GM19372 (cell line): ENCODE measurements around the gene SLC15A4.
"Not testable (repeated sequence)": the region's sequence is repeated elsewhere in the genome, so short reads cannot be mapped to it uniquely, and the experiment has no call there.

Source experiments
- ATAC-seq: cut with Tn5 transposase; IDR thresholded peaks from one replicate; pipeline ENCODE4 v1.9.1; 2021; ENCODE audit warnings: mild to moderate bottlenecking, low read depth, moderate library complexity; ENCODE audit not compliant: unreplicated experiment

The SLC15A4 gene

DNA sequence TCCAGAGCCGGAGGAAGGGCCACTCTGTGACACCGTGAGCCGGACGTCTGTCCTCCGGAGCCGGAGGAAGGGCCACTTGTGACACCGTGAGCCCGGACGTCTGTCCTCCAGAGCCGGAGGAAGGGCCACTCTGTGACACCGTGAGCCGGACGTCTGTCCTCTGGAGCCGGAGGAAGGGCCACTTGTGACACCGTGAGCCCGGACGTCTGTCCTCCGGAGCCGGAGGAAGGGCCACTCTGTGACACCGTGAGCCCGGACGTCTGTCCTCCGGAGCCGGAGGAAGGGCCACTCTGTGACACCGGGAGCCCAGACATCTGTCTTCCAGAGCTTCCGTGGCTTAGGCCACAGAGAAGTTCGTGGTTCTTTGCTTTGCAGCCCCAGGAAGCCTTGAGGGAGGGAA lies 22.9 kb upstream of the SLC15A4 start:
- ATAC-seq = not testable (repeated sequence)

DNA sequence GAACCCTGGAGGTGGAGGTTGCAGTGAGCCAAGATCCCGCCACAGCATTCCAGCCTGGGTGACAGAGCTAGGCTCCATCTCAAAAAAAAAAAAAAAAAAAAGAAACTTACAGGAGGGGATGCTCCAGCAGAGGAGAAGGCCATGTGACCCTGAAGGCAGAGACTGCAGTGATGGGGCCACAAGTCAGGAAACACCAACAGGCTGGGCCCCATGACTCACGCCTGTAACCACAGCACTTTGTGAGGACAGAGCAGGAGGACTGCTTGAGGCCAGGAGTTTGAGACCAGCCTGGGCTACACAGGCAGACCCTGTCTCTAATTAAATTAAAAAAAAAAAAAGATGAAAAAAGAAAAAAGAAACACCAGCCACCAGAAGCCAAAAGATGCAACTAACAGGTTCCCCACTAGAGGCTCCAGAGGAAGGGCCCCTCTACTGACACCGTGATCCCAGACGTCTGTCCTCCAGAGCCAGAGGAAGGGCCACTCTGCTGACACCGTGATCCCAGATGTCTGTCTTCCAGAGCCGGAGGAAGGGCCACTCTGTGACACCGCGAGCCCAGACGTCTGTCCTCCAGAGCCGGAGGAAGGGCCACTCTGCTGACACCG lies 20.4 kb upstream of the SLC15A4 start:
- ATAC-seq = no peak

DNA sequence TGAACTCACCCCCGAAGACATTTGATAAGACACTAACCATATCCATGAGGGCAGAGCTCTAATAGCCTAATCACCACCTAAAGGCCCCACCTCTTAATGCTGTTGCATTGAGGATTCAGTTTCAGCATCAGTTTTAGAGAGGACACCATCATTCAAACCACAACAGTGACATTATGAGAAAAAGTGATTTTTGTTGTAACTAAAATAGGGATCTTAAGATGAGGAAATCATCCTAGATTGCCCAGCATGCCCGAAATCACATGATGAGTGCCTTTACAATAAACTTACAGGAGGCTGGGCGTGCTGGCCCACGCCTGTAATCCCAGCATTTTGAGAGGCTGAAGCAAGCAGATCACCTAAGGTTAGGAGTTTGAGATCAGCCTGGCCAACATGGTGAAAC lies 19.8 kb upstream of the SLC15A4 start:
- no peak for ATAC-seq

DNA sequence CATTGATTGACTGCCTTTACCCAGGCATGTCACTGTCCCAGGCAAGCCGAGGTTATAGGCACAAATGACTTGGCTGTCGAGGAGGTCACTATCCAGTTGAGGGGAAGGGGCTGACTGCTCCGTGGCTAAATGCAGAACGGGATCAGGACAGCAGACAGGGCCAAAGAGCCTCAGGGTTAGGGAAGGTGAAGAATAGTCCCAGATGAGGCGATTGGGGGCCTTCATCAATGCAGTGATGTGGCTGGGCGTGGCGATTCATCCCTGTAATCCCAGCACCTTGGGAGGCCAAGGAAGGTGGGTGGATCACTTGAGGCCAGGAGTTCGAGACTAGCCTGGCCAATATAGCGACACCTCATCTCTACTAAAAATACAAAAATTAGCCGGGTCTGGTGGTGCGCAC lies 18.8 kb upstream of the SLC15A4 start:
- ATAC-seq = no peak

DNA sequence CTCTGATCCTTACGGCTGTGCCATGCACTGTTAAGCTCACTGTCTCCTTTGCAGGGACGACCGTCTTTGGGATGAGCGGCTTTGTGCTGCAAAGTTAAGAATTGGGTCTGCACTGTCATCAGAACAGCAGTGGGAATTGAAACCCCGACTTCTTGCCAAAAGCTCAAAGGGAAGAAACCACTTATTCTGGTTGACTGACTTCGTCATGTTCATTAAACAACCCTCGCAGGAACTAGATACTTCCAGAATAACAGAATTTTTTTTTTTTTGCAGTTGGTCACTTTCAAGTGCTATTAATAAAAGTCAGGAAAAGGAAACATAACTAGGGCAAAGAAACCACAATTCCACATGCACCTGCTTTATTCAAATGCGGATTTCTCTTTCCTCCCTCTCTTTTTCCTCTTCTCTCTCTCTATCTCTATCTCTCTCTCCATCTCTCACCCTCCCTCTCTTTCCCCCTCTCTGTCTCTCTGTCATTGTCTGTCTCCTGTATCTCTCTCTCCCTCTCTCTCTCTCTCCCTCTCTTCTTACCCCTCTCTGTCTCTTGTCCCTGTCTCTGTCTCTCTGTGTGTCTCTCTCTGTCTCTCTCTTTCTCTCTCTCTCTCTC lies 17.2 kb upstream of the SLC15A4 start:
- ATAC-seq = peak; percentile 79

DNA sequence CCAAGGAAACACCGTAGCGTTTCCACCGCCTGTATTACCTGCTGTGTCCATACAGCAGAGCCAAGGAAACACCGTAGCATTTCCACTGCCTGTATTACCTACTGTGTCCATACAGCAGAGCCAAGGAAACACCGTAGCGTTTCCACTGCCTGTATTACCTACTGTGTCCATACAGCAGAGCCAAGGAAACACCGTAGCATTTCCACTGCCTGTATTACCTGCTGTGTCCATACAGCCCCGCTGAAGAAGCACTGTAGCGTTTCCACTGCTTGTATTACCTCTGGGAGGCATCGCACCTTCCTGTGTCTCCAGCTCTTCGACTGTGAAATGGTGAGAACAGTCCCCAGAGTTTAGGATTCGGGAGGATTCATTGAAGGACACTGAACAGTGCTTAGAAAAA lies 16.1 kb upstream of the SLC15A4 start:
- ATAC-seq = not testable (repeated sequence)

DNA sequence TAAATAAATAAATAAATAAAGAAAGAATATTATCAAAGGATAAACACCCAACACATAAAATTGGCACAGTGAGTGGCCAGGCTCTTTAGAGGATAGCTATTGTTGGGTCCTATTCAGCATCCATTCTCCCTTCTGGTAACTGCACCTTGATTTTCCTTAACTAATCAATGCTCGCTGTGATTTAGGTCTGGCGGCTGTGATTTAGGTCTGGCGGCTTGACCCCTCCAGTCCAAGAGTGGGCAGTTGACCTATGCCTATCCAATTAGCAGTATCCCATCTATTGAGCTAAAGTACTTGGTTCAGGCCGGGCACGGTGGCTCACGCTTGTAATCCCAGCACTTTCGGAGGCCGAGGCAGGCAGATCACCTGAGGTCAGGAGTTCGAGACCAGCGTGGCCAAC lies 9.7 kb upstream of the SLC15A4 start:
- ATAC-seq = no peak

DNA sequence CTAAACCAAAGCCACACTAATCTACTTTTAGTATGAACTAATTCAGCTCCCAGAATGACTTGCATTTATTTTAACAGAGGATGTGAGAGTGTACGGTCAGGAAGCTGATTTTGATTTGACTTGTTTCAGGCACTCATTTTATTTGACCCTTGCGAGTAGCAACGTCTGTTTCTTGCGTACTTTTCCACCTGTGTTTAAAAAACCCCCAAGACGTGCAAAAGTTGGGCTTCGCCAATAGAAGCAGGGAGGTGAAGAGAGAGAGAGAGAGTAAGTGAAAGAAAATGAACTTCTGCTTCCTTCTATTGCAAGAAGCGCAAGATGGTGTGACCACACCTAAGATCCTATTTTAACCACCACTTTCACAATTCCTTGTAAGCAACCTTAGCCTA lies 6.7 kb upstream of the SLC15A4 start:
- ATAC-seq = peak; percentile 44

DNA sequence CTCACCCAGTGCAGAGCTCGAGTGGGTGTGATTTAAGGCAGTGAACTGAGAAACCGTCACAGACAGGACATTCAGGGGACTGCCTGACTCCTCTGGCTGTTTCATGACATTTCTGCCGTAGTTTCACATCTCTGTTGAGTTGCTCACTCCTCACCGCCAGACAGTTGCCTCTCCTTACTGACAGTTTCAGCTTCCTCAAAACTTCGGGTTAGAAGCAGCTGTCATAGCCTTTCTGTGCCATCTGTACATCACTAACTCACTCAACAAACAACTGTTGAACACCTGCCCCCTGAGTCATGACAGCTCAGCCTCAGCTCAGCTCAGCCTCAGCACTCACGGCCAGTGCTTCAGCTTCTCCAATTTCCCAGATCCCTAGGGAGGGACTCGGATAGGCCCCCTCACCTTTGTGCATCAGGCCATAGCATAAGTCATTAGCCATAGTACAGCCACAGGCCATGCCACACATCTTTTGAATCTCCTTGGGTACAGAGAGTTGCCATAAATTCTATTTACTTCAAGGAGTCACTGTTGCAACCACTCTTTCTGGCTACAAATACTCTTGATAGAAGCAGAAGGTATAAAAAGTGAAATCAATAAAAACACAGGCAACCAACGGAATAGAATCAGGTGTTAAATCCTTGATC lies 6.2 kb upstream of the SLC15A4 start:
- peak; percentile 84 for ATAC-seq

DNA sequence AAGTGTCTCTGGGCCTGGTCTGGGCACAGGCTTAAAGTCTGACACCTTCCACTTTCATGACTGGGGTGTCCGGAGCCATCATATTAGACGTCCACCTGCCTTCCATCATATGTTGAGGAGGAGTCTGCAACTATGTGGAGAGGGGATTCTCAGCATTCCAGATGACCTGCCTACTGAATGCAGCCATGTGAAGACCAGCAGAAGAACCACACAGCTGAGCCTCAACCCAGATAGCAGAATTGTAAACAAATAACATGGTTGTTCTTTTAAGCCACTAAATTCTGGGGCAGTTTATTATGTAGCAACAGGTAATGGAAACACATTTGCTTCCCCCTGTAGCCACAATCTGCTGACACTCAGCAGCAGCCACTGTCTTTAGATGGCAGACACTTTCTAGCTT lies 4.0 kb upstream of the SLC15A4 start:
- ATAC-seq = no peak

DNA sequence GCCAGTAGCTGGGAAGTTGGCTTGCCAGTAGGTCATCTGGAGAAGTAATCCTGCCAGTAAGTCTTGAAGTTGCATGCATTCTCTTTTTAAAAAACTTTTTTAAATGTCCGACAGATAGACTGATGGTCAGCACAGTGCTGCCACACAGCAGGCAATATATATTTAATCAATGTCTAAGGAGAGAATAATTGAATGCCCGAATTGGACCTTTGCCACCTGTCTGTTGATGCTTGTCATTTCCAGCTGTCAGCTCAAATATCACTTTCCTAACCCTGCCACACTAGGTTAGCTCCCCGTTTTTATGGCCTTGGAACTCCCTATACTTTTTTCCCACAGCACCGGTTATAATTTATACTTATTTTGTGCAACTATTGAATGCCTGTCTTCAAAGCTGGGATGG lies 2.1 kb upstream of the SLC15A4 start:
- no peak for ATAC-seq

DNA sequence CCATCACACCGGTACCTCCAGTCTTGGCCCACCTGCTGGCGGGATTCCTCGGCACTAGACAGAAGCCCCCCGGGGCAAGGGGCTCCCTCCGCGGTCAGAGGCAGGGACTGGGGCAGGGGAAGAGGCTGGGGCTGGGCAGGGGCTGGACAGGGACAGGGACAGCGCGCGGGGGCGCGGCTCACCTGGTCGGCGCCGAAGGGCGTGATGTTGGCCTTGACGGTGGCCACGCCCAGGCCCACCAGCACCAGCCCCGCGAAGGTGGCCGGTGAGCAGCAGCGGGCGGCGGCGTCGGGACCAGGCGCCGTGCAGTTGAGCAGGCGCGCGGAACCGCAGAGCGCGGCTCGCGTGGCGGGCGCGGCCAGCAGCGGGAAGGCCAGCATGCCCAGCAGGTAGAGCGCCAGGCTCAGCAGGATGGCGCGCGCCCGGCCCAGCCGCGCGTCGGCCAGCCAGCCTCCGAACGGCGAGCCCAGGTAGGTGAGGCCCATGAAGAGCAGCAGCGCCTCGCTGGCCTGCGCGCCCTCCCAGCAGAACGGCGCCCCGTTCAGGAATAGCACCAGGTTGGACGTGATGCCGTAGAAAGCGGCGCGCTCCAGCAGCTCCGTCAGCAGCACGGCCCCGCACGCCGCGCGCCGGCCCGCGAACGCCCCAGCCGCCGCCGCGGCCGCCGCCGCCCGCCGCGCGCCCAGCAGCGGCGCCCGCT lies 392 bp downstream of the SLC15A4 start:
- ATAC-seq = peak; percentile 25

DNA sequence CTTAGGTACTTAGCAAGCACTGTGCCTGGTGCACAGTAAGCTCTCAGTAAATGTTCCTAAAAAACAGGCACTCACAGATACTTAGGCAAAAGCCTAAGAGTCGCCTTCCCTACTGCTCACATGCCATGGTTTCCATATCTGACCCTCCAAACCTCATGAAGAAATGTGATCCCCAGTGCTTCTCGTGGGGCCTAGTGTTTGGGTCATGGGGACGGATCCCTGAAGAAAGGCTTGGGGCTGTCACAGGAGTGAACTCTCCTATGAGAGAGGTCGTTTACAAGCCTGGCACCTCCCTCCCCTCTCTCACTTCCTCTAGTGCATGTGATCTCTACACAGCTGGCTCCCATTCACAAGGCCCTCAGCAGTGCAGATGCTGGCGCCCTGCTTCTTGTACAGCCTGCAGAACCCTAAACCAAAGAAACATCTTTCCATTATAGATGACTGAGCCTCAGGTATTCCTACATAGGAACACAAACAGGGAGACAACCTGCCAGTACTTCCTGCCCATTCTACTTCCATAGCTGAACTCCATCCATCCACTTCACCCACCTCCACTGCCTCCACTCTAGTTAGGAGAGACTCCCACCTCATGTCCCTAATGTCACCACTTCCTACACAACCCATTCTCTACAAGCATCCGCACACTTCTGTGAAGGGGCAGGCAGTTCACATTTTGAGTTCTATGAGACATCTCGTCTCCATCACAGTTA lies 2.9 kb downstream of the SLC15A4 start:
- peak; percentile 46 for ATAC-seq

DNA sequence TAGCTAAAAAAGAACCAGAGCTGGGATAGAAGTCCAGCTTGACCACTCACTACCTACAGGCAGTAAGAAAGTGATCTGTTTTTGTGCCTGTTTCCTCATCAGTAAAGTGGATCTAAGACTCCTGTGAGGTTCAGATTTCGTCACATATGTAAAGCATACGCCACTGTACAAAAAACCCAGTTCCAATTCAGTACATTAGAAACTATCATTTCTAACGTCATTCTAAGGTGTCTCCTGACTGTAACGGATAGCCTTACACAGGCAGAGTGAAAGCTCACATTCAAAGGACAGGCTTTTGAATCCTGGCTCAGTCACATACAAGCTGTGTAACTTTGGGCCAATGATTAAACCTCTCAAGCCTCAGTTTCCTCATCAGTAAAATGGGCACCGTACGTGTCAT lies 3.5 kb downstream of the SLC15A4 start:
- ATAC-seq = no peak

DNA sequence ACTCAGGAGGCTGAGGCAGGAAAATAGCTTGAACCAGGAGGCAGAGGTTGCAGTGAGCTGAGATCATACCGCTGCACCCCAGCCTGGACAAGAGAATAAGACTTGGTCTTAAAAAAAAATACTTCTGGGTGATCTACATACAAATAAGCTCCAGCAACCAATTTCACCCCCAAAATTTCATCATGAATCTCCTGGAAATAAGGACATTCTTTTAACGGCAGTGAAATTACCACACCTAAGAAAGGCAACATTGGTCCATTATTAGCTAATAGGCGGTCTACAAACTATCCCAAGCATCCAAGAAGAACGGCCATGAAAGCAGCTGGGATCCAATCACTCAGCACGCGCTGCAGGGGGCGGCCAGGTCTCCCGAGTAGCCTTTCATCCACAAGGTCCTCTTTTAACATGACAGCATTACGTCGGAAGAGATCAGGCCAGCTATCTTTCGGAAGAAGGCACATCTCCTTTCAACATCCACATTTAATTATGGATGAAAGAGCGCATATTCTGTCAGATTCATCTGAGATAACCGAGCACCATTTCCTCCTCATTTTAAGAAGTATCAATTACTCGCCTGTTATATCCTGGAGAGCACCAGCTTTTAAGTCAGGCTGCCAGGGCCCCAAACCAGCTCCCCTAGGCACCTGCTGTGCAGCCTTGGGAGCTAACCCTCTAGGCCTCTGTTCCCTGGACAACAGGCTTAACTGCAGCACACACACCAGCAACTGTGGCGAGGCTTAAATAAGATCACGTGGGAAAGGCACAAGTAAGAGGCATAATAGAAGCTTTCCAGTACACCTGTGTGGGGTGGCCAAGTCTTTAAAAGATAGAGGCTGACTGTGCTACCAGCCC lies 4.2 kb downstream of the SLC15A4 start:
- no peak for ATAC-seq

DNA sequence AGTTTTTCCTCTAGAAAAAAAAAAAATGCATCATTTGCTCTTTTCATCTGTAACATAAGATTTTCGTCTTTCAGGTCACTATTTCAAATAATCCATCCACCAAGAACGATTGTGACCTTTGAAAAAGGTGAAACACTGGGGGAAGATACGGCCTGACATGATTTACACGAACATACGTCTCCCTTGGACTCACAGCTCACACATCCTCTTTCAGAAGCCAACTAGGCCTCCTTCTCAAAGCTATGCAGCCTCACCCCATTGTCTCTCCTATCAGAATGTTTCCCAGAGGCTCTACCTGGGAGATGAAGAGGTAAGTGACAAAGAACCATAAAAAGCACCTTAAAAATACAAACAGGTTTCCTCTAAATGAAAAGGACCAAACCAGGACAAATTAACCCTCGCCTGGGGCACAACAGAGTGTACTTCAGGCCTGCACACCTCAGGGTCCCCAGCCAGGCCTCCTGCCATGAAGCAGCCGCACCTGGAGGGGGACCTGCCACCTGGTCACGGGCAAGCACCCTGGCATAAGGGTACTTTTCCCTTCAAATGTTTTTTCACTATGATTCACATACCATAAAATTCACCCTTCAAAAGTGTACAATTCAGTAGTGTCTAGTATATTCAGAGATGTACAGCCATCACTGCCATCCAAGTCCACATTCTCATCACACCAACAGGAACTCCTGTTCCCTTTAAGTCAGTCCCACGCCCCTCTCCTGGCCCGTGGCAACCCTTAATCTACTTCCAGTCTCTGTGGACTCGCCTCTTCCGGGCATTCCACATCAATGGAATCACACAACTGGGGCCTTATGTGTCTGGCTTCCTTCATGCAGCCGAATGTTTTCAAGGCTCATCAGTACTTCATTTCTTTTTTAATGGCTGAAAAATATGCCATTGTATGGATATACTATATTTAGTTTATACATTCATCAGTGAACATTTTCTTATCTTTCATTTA lies 5.4 kb downstream of the SLC15A4 start:
- peak; percentile 40 for ATAC-seq

DNA sequence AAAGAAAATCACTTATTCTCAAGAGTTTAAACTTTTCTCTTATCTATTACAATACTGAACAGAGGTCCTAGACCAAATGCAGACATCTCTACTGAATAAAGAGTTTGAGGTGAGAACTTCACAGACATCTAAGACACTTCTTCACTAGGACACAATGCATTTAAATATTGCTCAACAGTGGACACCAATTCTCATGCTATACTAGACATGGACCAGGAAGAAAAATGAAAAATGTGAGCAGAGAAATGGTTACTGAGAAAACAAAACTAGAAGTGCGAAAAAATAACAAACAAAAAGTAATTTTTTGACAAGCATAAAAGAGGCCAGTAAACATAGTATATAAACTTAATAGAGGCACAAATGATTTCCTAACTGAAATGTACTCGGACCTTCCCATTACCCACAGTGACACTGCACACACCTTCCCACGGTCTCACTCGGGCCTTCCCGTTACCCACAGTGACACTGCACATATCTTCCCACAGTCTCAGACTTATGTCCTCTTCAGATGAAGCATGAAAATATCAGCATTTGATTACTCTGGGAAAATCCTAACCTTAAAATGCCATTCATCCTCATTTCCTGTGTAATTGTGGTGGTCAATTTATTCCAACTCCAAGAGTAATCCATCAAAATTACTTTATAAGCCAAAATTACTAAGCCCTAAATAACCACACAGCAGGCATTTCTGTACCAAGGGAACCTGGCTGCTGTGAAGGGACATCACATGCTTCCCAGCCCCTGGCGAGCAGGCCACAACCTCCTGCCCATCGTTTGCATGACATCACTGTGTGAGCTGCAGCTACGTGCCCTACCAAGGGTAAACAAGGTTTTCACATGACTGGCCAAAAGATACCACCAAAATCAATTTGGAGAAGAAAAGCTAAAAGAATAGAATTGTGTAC lies 6.4 kb downstream of the SLC15A4 start:
- peak; percentile 43 for ATAC-seq

DNA sequence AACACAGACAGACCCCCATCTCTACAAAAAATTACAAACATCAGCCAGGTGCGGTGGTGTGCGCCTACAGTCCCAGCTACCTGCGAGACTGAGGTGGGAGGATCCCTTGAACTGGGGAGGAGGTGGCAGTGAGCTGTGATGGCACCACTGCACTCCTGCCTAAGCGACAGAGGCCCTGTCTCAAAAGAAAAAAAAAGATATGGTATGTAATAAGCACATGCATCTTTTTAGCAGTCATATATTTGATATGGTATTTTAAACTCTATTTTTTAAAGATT lies 7.2 kb downstream of the SLC15A4 start:
- ATAC-seq = no peak
